Small intestine (tissue), 7 donors: ENCODE results near the gene NAA25. TPM values are rescaled to one million over a fixed set of nuclear protein-coding genes. Genes with fewer than 3 reads are reported as not detected.

Experiments
- DNase-seq, 2 donors: peaks; one replicate each; pipeline versions ENCODE4 v3.0.0 to v3.0.0-alpha.2; 2013
- FAIRE-seq: peaks from 2 replicates; lab custom pipeline; 2012; peaks lifted over from hg19 to GRCh38; lab: Jason Lieb, UNC
- H3K27ac ChIP-seq, 3 donors: one replicate each; pipeline ENCODE4 v1.5.1; 2013; ENCODE audit warnings: low read length in 2 of 3, mild to moderate bottlenecking in 2 of 3, control low read depth in 1 of 3, inconsistent platforms in 1 of 3, low read depth in 1 of 3, moderate library complexity in 1 of 3
- H3K27me3 ChIP-seq, 3 donors: one replicate each; pipeline ENCODE4 v1.6.1; 2013; ENCODE audit warnings: low read length in 3 of 3, inconsistent platforms in 1 of 3; ENCODE audit not compliant: control insufficient read depth in 3 of 3, insufficient read depth in 3 of 3
- H3K36me3 ChIP-seq, 3 donors: one replicate each; pipeline ENCODE4 v1.6.1; 2013; ENCODE audit warnings: low read length in 3 of 3, inconsistent platforms in 1 of 3, low read depth in 1 of 3, mild to moderate bottlenecking in 1 of 3, moderate library complexity in 1 of 3; ENCODE audit not compliant: control insufficient read depth in 3 of 3, insufficient read depth in 2 of 3
- H3K4me1 ChIP-seq, 3 donors: one replicate each; pipeline ENCODE4 v1.6.1; 2013; ENCODE audit warnings: low read length in 2 of 3, inconsistent platforms in 1 of 3, low read depth in 1 of 3, mild to moderate bottlenecking in 1 of 3, moderate library complexity in 1 of 3; ENCODE audit not compliant: control insufficient read depth in 3 of 3, insufficient read depth in 2 of 3
- H3K4me3 ChIP-seq, 3 donors: one replicate each; pipeline ENCODE4 v1.5.1; 2013; ENCODE audit warnings: low read length in 3 of 3, control low read depth in 1 of 3, inconsistent platforms in 1 of 3, low read depth in 1 of 3, mild to moderate bottlenecking in 1 of 3, moderate library complexity in 1 of 3
- H3K9me3 ChIP-seq, 2 donors: one replicate each; pipeline ENCODE4 v1.6.1; 2013; ENCODE audit warnings: low read depth in 1 of 2, low read length in 1 of 2; ENCODE audit not compliant: control insufficient read depth in 2 of 2, insufficient read depth in 1 of 2
- WGBS, 3 donors: extraction: QIAGEN DNeasy Blood & Tissue Kit; methylation state at CpG; one replicate each; pipeline ENCODE4 v1.1.7; 2013; 5-methylcytosine and 5-hydroxymethylcytosine counted together
- polyA plus RNA-seq, 4 donors: library from polyadenylated mRNA; stranded (reverse) in 3 of 4; unstranded in 1 of 4; fragments of 200-250 nt in 3 of 4; fragments of 120-200 nt in 1 of 4; gene quantifications; one replicate each; pipeline versions ENCODE4 v1.2.1 to v1.2.3, GENCODE V29; 2013
- donor health status: healthy with polysubstance abuse.
- donor health status: control.
- donor health status: control.
- donor health status: Bipolar disorder and iron deficiency.
- donor health status: healthy.

NAA25 gene
- polyA plus RNA-seq, 4 donors: 2.4 to 18.2 (median 4.3) TPM

DNA sequence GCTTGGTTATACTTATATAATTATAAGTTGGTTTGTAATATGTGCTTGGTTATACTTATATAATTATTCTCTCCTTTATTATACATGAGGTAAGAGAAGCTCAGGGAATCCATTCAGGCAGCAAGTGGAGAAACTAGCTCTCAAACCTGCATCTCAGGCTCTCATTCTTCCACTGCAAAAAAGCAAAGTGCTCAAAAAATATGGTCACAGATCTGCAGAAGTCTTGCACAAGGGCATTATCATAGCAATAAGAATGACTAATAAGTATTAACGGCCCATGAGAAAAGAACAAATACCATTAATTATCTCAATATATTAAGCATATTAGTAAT lies 16.3 kb upstream of the NAA25 start:
- Histone ChIP-seq H3K27me3 (no peaks in the 10 kb centered on the region), H3K4me3 (peak overlapping the region in 1 of 3 donors; percentile 99), H3K4me1 (peaks cover under 1 to 8% (median 7%) of the 10 kb centered on the region in 3 donors), H3K9me3 (no peaks in the 10 kb centered on the region), H3K36me3 (peaks cover 0 to 2% (median 0%) of the 10 kb centered on the region in 3 donors), H3K27ac (no peak overlapping the region)
- no peak for DNase-seq
- 0 to 13% (median 4%) methylated on average over 1 of the region's 1 CpG for WGBS, 3 donors
- FAIRE-seq: no peak

DNA sequence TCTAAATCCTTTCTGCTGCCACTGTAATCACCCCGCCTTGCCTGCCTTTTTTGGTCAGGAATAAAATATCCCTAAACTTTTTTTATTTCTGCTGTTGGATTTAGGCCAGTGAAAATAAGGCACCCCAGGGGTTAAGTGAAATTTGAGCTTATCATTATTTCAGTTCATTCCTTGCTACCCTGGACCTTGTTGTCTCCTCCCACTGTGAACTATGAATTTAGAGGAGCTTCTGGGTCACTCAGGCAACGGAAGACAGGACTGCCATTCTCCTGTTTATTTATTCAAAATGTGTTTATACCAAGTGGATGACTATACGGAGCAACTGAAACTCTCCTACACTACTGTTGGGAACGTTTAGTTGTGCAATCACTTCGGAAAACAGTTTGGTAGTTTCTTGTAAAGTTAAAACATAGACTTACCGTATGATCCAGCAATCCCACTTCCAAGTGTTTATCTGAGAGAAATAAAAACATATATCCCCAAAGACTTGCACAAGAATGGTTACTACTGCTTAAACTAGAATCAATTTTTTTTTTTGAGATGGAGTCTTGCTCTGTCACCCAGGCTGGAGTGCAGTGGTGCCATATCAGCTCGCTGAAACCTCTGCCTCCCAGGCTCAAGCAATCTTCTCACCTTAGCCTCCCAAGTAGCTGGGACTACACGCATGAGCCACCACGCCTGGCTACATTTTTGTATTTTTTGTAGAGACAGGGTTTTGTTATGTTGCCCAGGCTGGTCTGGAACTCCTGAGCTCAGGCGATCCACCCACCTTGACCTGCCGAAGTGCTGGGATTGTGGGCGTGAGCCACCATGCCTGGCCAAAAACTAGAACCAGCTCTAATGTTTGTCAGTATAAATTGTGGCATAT lies 14.5 kb upstream of the NAA25 start:
- Histone ChIP-seq H3K4me3 (no peak overlapping the region), H3K27ac (peak overlapping the region in 1 of 3 donors; percentile 64), H3K9me3 (no peaks in the 10 kb centered on the region), H3K4me1 (peaks cover 0 to 6% (median 5%) of the 10 kb centered on the region in 3 donors), H3K27me3 (no peaks in the 10 kb centered on the region), H3K36me3 (no peaks in the 10 kb centered on the region)
- peak in 1 of 2 donors; percentile 29 for DNase-seq
- FAIRE-seq: no peak
- 44 to 62% (median 53%) methylated on average over 12 of the region's 12 CpGs for WGBS, 3 donors

DNA sequence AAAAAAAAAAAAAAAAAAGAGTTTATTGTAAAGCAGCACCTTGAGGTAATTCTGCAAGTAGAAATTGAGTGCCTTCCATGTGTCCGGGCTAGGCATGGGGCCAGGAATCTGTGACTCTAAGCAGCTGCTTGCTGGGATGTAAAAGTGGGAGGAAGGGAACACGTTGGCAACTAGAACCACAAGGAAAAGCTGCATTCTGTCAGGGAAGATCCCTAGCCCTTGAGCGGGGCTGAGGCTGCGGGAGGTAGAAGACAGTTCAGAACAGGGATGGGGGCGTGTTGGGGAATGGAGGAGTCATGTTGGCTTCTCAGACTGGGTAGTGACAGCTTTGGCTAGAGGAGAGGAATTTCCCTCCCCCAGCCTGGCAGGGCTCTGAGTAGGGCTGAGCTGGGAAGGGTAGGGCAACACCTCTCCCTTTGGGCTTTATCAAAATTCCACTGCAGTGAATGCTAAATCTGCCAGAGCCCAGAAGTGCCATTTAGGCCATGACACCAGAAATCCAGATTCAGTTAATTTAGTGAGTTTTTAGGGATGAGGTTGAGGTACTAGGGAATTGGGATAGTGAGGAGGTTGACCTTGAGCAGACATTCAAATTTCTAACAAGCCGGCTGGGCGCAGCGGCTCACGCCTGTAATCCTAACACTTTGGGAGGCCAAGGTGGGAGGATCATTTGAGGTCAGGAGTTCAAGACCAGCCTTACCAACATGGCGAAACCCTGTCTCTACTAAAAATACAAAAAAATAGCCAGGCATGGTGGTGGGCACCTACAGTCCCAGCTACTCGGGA lies 13.4 kb upstream of the NAA25 start:
- peak overlapping the region in 1 of 3 donors; percentile 60 for H3K27ac ChIP-seq

DNA sequence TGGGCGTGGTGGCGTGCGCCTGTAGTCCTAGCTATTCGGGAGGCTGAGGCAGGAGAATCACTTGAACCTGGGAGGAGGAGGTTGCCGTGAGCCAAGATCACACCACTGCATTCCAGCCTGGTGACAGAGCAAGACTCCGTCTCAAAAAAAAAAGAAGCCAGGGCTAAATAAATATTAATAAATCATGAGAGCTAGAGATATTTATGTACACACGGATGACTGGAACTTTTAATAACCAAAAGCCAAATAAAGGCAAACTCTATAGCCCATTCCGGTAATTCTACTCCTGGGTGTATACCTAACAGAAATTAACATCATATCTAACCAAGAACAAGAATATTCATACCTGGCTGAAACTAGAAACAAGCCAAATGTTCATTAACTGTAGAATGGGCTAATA lies 9.1 kb upstream of the NAA25 start:
- WGBS, 3 donors: 78 to 90% (median 86%) methylated on average over 8 of the region's 8 CpGs
- no peak overlapping the region for H3K27ac ChIP-seq

More for the DNA sequence above, 13.4 kb upstream of the NAA25 start:
- Histone ChIP-seq H3K36me3 (no peaks in the 10 kb centered on the region), H3K9me3 (no peaks in the 10 kb centered on the region), H3K27me3 (no peaks in the 10 kb centered on the region), H3K4me1 (peaks cover 0 to 10% (median 5%) of the 10 kb centered on the region in 3 donors), H3K4me3 (no peak overlapping the region)
- 41 to 65% (median 49%) methylated on average over 11 of the region's 11 CpGs for WGBS, 3 donors
- FAIRE-seq (no peak), DNase-seq (no peak)

DNA sequence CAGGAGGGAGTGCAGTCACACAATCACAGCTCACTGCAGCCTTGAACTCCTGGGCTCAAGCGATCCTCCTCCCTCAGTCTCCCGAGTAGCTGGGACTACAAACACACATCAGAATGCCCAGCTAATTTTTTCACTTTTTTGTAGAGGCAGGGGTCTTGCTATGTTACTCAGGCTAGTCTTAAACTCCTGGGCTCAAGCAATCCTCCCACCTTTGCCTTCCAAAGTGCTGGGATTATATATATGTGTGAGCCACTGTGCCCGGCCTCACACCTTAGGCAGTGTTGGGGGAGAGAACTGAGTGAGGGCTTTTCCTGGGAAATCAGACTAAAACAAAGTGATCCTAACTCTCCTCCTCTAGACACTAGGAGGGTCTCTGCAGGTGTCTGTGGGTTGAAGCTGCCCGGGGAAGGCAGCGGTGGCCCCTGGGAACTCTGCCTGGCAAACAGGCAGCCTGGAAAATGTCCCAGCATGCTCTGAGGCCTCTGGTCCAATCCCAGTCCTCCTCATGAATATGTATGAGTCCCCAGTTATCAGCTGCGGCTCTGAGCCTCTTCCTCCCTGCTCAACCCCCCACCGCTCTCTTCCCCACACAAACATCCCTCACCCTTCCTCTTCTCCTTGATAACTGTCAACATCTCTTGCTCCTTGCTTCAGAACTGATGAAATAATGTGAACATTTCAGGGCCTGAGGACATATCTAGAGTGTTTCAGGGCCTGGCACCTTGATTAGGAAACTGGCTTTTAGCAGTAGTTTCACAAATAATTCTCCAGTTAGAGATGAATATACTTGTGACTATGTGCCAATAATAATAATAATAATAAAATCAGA lies 7.9 kb upstream of the NAA25 start:
- FAIRE-seq (no peak), DNase-seq (peak; percentile 78 to 84)
- H3K27me3 ChIP-seq: no peaks in the 10 kb centered on the region
- no peaks in the 10 kb centered on the region for H3K9me3 ChIP-seq
- peak overlapping the region in 2 of 3 donors; percentile 55 to 67 for H3K27ac ChIP-seq
- H3K4me1 ChIP-seq: peaks cover 0 to 8% (median 2%) of the 10 kb centered on the region in 3 donors
- no peaks in the 10 kb centered on the region for H3K36me3 ChIP-seq
- no peak overlapping the region for H3K4me3 ChIP-seq
- 26 to 40% (median 36%) methylated on average over 7 of the region's 7 CpGs for WGBS, 3 donors

More for the DNA sequence above, 9.1 kb upstream of the NAA25 start:
- H3K27me3 ChIP-seq: no peaks in the 10 kb centered on the region
- H3K4me3 ChIP-seq: no peak overlapping the region
- FAIRE-seq (no peak), DNase-seq (no peak)
- peaks cover 0 to 8% (median 2%) of the 10 kb centered on the region in 3 donors for H3K4me1 ChIP-seq
- no peaks in the 10 kb centered on the region for H3K9me3 ChIP-seq
- no peaks in the 10 kb centered on the region for H3K36me3 ChIP-seq

DNA sequence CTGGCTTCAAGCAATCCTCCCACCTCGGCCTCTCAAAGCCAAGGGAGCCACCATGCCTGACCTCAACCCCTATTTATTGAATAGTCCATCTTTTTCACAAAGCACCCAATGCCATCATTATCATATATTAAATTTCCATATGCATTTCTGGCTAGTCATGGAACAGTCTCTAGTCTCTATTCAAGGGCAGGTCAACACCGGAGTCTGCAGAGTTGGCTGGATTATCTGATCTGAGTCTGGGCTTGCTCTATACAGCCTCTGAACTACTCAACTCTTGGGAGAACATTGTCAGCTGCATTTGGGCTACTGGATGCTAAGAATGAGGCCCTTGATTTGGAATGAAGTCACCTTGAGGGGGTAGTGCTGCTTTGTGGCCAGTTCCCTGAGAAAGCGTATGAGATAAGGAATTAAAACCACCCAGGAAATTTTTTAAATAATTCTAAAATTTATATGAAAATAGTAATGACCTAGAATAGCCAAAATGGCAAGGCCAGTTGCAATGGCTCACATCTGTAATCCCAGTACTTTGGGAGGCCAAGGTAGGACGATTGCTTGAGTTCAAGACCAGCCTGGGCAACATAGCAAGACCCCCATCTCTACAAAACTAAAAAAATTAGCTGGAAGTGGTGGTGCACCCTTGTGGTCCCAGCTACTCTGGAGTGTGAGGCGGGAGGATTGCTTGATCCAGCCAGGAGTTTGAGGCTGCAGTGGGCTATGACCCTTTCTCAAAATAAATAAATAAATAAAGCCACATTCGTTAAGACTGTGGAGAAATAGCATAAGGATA lies 6.9 kb upstream of the NAA25 start:
- H3K27ac ChIP-seq: no peak overlapping the region
- no peaks in the 10 kb centered on the region for H3K9me3 ChIP-seq
- H3K36me3 ChIP-seq: no peaks in the 10 kb centered on the region
- no peak overlapping the region for H3K4me3 ChIP-seq
- DNase-seq (no peak), FAIRE-seq (no peak)
- WGBS, 3 donors: 89 to 93% (median 93%) methylated on average over 6 of the region's 6 CpGs
- H3K27me3 ChIP-seq: no peaks in the 10 kb centered on the region
- peaks cover 0 to 8% (median 2%) of the 10 kb centered on the region in 3 donors for H3K4me1 ChIP-seq

DNA sequence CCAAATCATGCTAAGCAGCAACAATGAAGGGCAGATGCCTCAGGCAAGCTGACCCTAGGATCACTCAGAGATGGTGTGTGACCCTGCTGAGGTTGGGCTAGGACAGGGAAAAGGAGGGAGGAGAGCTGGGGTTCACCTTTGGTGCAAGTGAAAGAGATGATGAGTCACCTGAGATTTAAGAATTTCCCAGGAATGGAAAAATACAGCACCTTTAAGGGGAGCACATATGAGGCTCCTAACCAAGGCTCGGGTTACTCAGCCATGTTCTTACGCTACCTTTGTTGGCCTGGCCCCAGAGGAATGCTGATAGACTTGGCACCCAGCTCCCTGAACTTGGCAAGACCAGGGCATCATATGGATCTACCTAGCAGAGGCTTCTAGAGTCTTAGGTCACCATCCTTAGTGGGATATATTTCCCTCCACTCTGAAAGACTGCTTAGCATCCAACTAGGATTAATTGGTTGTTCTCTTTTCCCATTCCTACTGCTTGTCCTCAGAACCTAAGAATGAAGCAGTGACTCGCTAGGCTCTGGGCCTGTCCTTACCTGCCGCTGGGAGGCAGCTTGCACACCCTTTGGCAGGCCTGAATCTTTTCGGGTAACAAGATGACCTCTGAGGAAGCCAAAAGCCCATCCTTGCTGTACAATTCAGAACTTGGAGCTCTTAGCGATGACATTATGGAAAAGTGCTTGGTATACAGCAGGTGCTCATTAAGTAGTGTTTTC lies 4.0 kb upstream of the NAA25 start:
- no peaks in the 10 kb centered on the region for H3K27me3 ChIP-seq
- WGBS, 3 donors: 82 to 84% (median 83%) methylated on average over 6 of the region's 6 CpGs
- peaks cover 0 to 8% (median 2%) of the 10 kb centered on the region in 3 donors for H3K4me1 ChIP-seq
- H3K36me3 ChIP-seq: no peaks in the 10 kb centered on the region
- DNase-seq: no peak
- no peak for FAIRE-seq
- H3K27ac ChIP-seq: no peak overlapping the region
- H3K4me3 ChIP-seq: no peak overlapping the region
- H3K9me3 ChIP-seq: no peaks in the 10 kb centered on the region
